ENCODE measurements around the gene ATG10.

GRCh38 chr5:82068723-82069122 is 96.9 kb downstream of the ATG10 start:
- TF ChIP-seq CTCF (IDR thresholded peaks at IDR 0.05; ENCODE audit: insufficient read depth, low read depth, low read length) (no peak), EZH2 (IDR thresholded peaks at IDR 0.05; ENCODE audit: insufficient read depth, low read length) (no peak)

All from astrocyte (in vitro differentiated cells and primary cell).